GM23338 (cell line): Measurements from ENCODE around the gene MUC21. TPM values are rescaled to one million over a fixed set of nuclear protein-coding genes. Genes with fewer than 3 reads are reported as not detected.

Experiments used
- ATAC-seq: fragments of 200-7000 bp; cut with Tn5 transposase; 3 replicates; pipeline ENCODE4 v1.9.1; 2020
- DNase-seq: peaks from one replicate; pipeline ENCODE4 v3.0.0-alpha.2; 2015; ENCODE audit warnings: low spot score
- H2AFZ ChIP-seq: fragments of 200-600 bp; sonication (generic); 2 replicates; pipeline ENCODE4 v1.8.0; 2016; ENCODE audit warnings: antibody characterized with exemption, mild to moderate bottlenecking, moderate library complexity
- H3F3A ChIP-seq: fragments of 200-600 bp; sonication (generic); replicated peaks from 2 replicates; pipeline ENCODE4 v1.8.0; 2017; ENCODE audit warnings: antibody characterized with exemption, mixed run types, low read depth
- H3K27ac ChIP-seq: fragments of 200-600 bp; sonication (generic); 2 replicates; pipeline ENCODE4 v1.6.1; 2016; ENCODE audit warnings: low read depth
- H3K27me3 ChIP-seq: fragments of 200-600 bp; sonication (generic); 2 replicates; pipeline ENCODE4 v1.8.0; 2016; ENCODE audit warnings: mild to moderate bottlenecking, mixed run types, moderate library complexity; ENCODE audit not compliant: insufficient read depth
- H3K36me3 ChIP-seq: fragments of 200-600 bp; sonication (generic); 2 replicates; pipeline ENCODE4 v1.8.0; 2016; ENCODE audit warnings: mild to moderate bottlenecking; ENCODE audit not compliant: insufficient read depth
- H3K4me1 ChIP-seq: fragments of 200-600 bp; sonication (generic); 2 replicates; pipeline ENCODE4 v1.8.0; 2016; ENCODE audit warnings: mild to moderate bottlenecking, moderate library complexity; ENCODE audit not compliant: insufficient read depth
- H3K4me2 ChIP-seq: fragments of 200-600 bp; sonication (generic); 2 replicates; pipeline ENCODE4 v1.7.1; 2017; ENCODE audit warnings: mixed run types
- H3K4me3 ChIP-seq: fragments of 200-600 bp; sonication (generic); 2 replicates; pipeline ENCODE4 v1.6.1; 2016; ENCODE audit warnings: mixed run types
- H3K79me2 ChIP-seq: fragments of 200-600 bp; sonication (generic); replicated peaks from 2 replicates; pipeline ENCODE4 v1.8.0; 2017; ENCODE audit warnings: mild to moderate bottlenecking; ENCODE audit not compliant: insufficient read depth
- H3K9me2 ChIP-seq: fragments of 200-600 bp; sonication (generic); 2 replicates; pipeline ENCODE4 v1.8.0; 2017; ENCODE audit not compliant: insufficient read depth
- H4K20me1 ChIP-seq: fragments of 200-600 bp; sonication (generic); replicated peaks from 2 replicates; pipeline ENCODE4 v1.8.0; 2017; ENCODE audit warnings: mild to moderate bottlenecking; ENCODE audit not compliant: insufficient read depth
- H3K27ac Mint-ChIP-seq: 2 replicates; pipeline ENCODE4 v1.8.0; 2020; ENCODE audit warnings: inconsistent platforms, mild to moderate bottlenecking, moderate library complexity, mixed read lengths
- H3K27me3 Mint-ChIP-seq: 3 replicates; pipeline ENCODE4 v1.8.0; 2022; ENCODE audit warnings: low read depth, mild to moderate bottlenecking, moderate library complexity, mixed read lengths, inconsistent platforms; ENCODE audit not compliant: insufficient read depth, poor library complexity
- H3K36me3 Mint-ChIP-seq: 3 replicates; pipeline ENCODE4 v1.8.0; 2021; ENCODE audit warnings: low read depth, mild to moderate bottlenecking, inconsistent platforms, moderate library complexity, mixed read lengths
- H3K4me1 Mint-ChIP-seq: 3 replicates; pipeline ENCODE4 v1.8.0; 2020; ENCODE audit warnings: mild to moderate bottlenecking, inconsistent platforms, mixed read lengths
- H3K4me3 Mint-ChIP-seq: 3 replicates; pipeline ENCODE4 v1.8.0; 2021; ENCODE audit warnings: moderate library complexity, mild to moderate bottlenecking, inconsistent platforms, mixed read lengths
- H3K9me3 Mint-ChIP-seq: 3 replicates; pipeline ENCODE4 v1.8.0; 2020; ENCODE audit warnings: moderate library complexity, mild to moderate bottlenecking, inconsistent platforms, mixed read lengths
- CREB1 ChIP-seq: fragments of 250-450 bp; sonication (Bioruptor Pico); IDR thresholded peaks from 2 replicates; pipeline ENCODE4 v1.5.0; 2020; ENCODE audit warnings: low read depth, mild to moderate bottlenecking, moderate library complexity
- CTCF ChIP-seq, 2 experiments: fragments of 200-600 bp in 1 of 2; sonication (generic) in 1 of 2; conservative IDR thresholded peaks; 2 replicates each; pipeline versions ENCODE4 v1.5.1 to v1.6.1; 2016 to 2017; ENCODE audit warnings: antibody characterized with exemption in 2 of 2, low read depth in 2 of 2, mild to moderate bottlenecking in 2 of 2, moderate library complexity in 1 of 2
- EZH2 ChIP-seq: fragments of 200-600 bp; sonication (generic); IDR thresholded peaks from one replicate; pipeline ENCODE4 v1.8.0; 2017; ENCODE audit warnings: antibody characterized with exemption, mild to moderate bottlenecking, low read depth; ENCODE audit not compliant: unreplicated experiment
- EZH2phosphoT487 ChIP-seq: fragments of 200-600 bp; sonication (generic); IDR thresholded peaks from one replicate; pipeline ENCODE4 v1.8.1; 2018; ENCODE audit warnings: antibody characterized with exemption; ENCODE audit not compliant: unreplicated experiment
- JUNB ChIP-seq: IDR thresholded peaks from one replicate; pipeline ENCODE4 v1.6.1; 2016; ENCODE audit warnings: antibody characterized with exemption; ENCODE audit not compliant: unreplicated experiment
- NANOG ChIP-seq: IDR thresholded peaks from 2 replicates; pipeline ENCODE4 v1.6.1; 2016; ENCODE audit warnings: antibody characterized with exemption, borderline replicate concordance
- STAT1 ChIP-seq: IDR thresholded peaks from one replicate; pipeline ENCODE4 v1.6.1; 2016; ENCODE audit warnings: antibody characterized with exemption; ENCODE audit not compliant: unreplicated experiment
- ZNF114 ChIP-seq: fragments of 250-450 bp; sonication (Bioruptor Pico); IDR thresholded peaks from 2 replicates; pipeline ENCODE4 v1.5.0; 2020; ENCODE audit warnings: mild to moderate bottlenecking, moderate library complexity
- ZNF331 ChIP-seq: fragments of 250-450 bp; sonication (Bioruptor Pico); IDR thresholded peaks from 2 replicates; pipeline ENCODE4 v1.5.0; 2020; ENCODE audit warnings: low read depth, mild to moderate bottlenecking, moderate library complexity
- ZNF462 ChIP-seq: fragments of 250-450 bp; sonication (Bioruptor Pico); IDR thresholded peaks from 2 replicates; pipeline ENCODE4 v1.5.0; 2020; ENCODE audit warnings: mild to moderate bottlenecking, moderate library complexity
- polyA plus RNA-seq: library from polyadenylated mRNA; unstranded; fragments of >200 nt; fragmentation: Nextera tagmentation; extraction: Ambion mirVana; gene quantifications from 2 replicates; pipeline ENCODE4 v1.2.1, GENCODE V29; 2016
- total RNA-seq: library from RNA; depleted of rRNA; stranded (reverse); fragments of >200 nt; shearing (Covaris generic); gene quantifications from 2 replicates; pipeline ENCODE4 v1.2.3, GENCODE V29; 2014
- TF ChIP-seq, protein P1 (sequence below): IDR thresholded peaks from one replicate; pipeline ENCODE4 v1.6.1; 2018; ENCODE audit warnings: antibody characterized with exemption; ENCODE audit not compliant: unreplicated experiment

Gene MUC21
- total and polyA plus RNA-seq, 2 experiments from 2014 or later: not detected

DNA sequence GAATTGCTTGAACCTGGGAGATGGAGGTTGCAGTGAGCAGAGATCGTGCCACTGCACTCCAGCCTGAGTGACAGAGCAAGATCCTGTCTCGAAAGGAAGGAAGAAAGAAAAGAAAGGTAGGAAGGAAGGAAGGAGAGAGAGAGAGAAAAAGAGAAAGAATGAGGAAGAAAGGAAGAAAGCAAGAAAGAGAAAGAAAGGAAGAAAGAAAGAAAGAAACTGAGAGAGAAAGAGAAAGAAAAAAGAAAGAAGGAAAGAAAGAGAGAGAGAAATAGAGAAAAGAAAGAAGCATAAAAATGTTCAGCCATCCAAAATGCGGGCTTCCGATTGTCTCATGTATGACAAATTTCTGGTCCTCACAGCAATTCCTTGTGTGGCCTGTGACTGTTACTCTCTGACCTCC lies 49.6 kb downstream of the MUC21 start (continued):
- TF ChIP-seq ZNF462 (CRISPR knock-in tag): no peak

GRCh38 chr6:31035862-31036497 lies 52.5 kb downstream of the MUC21 start:
- Histone ChIP-seq H3K79me2 (no peaks in the 10 kb centered on the region), H3K4me1 (no peaks in the 10 kb centered on the region), H3K4me3 (no peak overlapping the region), H3K4me2 (no peak overlapping the region), H3K9me2 (peaks cover 5% of the 10 kb centered on the region; the same call in 1 of the 2 replicates), H4K20me1 (no peaks in the 10 kb centered on the region), H3K27me3 (no peaks in the 10 kb centered on the region), H3K27ac (no peak overlapping the region), H3K36me3 (no peaks in the 10 kb centered on the region), H2AFZ (no peak overlapping the region), H3F3A (no peaks in the 10 kb centered on the region)
- Mint-ChIP-seq H3K4me1 (no peaks in the 10 kb centered on the region), H3K36me3 (no peaks in the 10 kb centered on the region), H3K27me3 (peaks cover 5% of the 10 kb centered on the region), H3K4me3 (no peak overlapping the region), H3K27ac (no peak overlapping the region), H3K9me3 (no peaks in the 10 kb centered on the region)
- ATAC-seq (no peak), DNase-seq (no peak)
- TF ChIP-seq, protein P1, sequence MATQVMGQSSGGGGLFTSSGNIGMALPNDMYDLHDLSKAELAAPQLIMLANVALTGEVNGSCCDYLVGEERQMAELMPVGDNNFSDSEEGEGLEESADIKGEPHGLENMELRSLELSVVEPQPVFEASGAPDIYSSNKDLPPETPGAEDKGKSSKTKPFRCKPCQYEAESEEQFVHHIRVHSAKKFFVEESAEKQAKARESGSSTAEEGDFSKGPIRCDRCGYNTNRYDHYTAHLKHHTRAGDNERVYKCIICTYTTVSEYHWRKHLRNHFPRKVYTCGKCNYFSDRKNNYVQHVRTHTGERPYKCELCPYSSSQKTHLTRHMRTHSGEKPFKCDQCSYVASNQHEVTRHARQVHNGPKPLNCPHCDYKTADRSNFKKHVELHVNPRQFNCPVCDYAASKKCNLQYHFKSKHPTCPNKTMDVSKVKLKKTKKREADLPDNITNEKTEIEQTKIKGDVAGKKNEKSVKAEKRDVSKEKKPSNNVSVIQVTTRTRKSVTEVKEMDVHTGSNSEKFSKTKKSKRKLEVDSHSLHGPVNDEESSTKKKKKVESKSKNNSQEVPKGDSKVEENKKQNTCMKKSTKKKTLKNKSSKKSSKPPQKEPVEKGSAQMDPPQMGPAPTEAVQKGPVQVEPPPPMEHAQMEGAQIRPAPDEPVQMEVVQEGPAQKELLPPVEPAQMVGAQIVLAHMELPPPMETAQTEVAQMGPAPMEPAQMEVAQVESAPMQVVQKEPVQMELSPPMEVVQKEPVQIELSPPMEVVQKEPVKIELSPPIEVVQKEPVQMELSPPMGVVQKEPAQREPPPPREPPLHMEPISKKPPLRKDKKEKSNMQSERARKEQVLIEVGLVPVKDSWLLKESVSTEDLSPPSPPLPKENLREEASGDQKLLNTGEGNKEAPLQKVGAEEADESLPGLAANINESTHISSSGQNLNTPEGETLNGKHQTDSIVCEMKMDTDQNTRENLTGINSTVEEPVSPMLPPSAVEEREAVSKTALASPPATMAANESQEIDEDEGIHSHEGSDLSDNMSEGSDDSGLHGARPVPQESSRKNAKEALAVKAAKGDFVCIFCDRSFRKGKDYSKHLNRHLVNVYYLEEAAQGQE: no peak
- TF ChIP-seq STAT1 (no peak), JUNB (no peak), CTCF (conservative IDR thresholded peaks at IDR 0.05; ENCODE audit: low read depth in 2 of 2) (no peak), CREB1 (CRISPR knock-in tag) (no peak), EZH2phosphoT487 (no peak), ZNF331 (CRISPR knock-in tag) (no peak), NANOG (no peak), EZH2 (no peak), ZNF114 (CRISPR knock-in tag) (no peak)
